Lower lobe of right lung (tissue), 2 donors: ENCODE results near the gene NPAS4. TPM values are rescaled to one million over a fixed set of nuclear protein-coding genes. Genes with fewer than 3 reads are reported as not detected.

Experiments used
- ATAC-seq, 2 donors: fragments of 200-7000 bp; cut with Tn5 transposase; one replicate each; pipeline ENCODE4 v1.9.1; 2020 to 2022; ENCODE audit warnings: mild to moderate bottlenecking in 2 of 2, moderate library complexity in 2 of 2
- DNase-seq: peaks from one replicate; pipeline ENCODE4 v3.0.0-alpha.2; 2020
- H3K27ac ChIP-seq: fragments of 200-600 bp; one replicate; pipeline ENCODE4 v1.8.0; 2022
- H3K27me3 ChIP-seq: fragments of 200-600 bp; one replicate; pipeline ENCODE4 v1.8.0; 2022; ENCODE audit warnings: low read depth
- H3K36me3 ChIP-seq: fragments of 200-600 bp; one replicate; pipeline ENCODE4 v1.8.0; 2022; ENCODE audit warnings: mild to moderate bottlenecking
- H3K4me1 ChIP-seq: fragments of 200-600 bp; one replicate; pipeline ENCODE4 v1.8.0; 2022
- H3K4me3 ChIP-seq: fragments of 200-600 bp; one replicate; pipeline ENCODE4 v1.8.0; 2022; ENCODE audit warnings: mild to moderate bottlenecking
- H3K9me3 ChIP-seq: fragments of 200-600 bp; one replicate; pipeline ENCODE4 v1.8.0; 2022
- CTCF ChIP-seq: fragments of 200-600 bp; IDR thresholded peaks from one replicate; pipeline ENCODE4 v1.8.0; 2022; ENCODE audit warnings: antibody characterized with exemption, mild to moderate bottlenecking
- intact Hi-C: fragments of 100-400 bp; cut with DNase I; formaldehyde crosslinking; loops from one replicate; pipeline ENCODE4 v1.11.0; 2022
- total RNA-seq: library from RNA; stranded (reverse); fragmentation: NEBNext Ultra II Directional; extraction: Animal tissue kit (Norgen Biotek cat#: 25700); gene quantifications from one replicate; pipeline ENCODE4 v1.2.1, GENCODE V29; 2021
- donor health status: DM: no; HTN: yes; CAD: no; lungs with severe emphysema.

NPAS4 gene
- total RNA-seq, 1 donor from 2014 or later = not detected

DNA sequence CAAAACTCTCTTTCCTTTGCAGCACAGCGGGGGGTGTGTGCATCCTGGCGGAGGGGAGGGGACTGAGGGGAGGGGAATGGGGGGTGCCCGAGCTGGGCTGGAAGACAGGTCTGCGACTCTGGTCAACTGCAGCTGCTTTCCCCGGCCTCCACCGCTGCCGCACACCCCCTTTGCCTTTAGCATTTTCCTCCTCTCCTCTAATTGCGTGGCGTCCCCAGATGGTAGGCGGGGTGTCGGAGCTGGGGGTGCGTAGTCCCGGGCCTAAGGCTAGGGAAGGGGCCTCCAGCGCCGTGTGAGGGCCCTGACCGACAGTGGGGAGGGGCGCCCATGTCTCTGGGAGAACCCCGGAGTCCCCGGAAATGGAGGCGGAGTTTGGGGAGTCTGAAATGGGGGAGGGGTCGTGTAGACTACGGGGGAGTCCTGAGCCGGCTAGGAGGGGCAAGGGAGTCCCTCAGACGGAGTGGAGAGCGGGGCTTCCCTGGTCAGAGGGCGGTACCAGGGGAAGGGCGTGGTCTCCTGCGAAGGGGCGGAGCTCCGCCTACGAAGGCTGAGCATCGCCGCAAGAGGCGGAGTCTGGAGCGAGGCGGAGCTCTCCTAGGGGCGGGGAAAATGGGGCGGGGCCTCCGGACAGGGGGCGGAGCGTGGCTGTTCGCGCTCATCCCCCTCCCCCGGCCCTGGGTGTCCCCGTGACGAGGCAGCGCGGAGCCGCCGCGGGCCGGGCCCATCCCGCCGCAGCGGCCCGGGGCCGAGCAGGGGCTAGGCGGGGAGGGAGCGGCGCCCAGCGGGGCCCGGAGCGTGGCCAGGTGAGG, 45.6 kb downstream of the NPAS4 start, which contains the start of gene PELI3:
Gene PELI3, plus strand, starts transcription at position 681 of the 809 bp plus-strand sequence. CDS start 1,224 bp downstream, outside the sequence.
- H3K4me1 ChIP-seq = peaks cover 25% of the 10 kb centered on the region
- H3K27ac ChIP-seq = peak within 1 kb of the TSS; percentile 58
- no peaks in the 10 kb centered on the region for H3K9me3 ChIP-seq
- H3K36me3 ChIP-seq = peaks cover 8% of the 10 kb centered on the region
- ATAC-seq = peak; percentile 98
- no peak for TF ChIP-seq CTCF
- H3K27me3 ChIP-seq = no peaks in the 10 kb centered on the region
- DNase-seq = peak; percentile 93
- intact Hi-C loops = no loop called here
- H3K4me3 ChIP-seq = peak within 1 kb of the TSS; percentile 70

DNA sequence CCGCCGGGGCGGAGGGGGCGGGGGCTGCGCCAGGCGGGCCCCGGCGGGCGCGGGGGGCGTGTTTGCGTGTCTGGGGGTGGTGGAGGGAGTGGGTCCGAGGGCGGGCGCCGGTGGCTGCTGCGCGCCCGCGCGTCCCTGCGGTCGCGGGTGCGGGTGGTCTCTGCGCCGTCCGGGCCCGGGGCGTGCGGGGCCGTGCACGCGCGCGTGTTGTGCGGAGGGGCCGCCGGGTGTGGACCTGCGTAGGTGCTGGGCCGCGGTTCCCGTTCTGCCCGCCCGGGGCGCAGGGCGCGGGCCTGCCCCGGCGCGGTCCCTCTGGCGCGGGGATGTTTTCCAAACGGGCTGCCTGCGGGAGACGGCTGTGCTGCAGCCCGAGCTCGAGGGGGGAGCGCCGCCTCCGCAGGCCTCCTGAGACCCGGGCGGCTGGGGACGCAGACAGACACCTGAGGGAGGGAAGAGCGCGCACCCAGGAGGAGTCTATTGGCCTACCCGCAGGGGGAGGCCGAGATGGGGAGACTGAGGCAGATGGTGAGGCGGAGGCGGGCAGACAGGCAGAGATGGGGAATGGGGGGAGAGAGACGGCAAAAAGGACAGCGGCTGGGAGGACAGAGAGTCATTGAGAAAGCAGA, 46.3 kb downstream of the NPAS4 start:
- H3K27ac ChIP-seq = peak overlapping the region; percentile 58
- H3K4me1 ChIP-seq = peaks cover 25% of the 10 kb centered on the region
- peak overlapping the region; percentile 70 for H3K4me3 ChIP-seq
- peak; percentile 71 for DNase-seq
- ATAC-seq = peak; percentile 34 to 63
- peak; percentile 40 for TF ChIP-seq CTCF
- H3K9me3 ChIP-seq = no peaks in the 10 kb centered on the region
- H3K36me3 ChIP-seq = peaks cover 13% of the 10 kb centered on the region
- no peaks in the 10 kb centered on the region for H3K27me3 ChIP-seq
- intact Hi-C loops = no loop called here

- Histone ChIP-seq H3K4me1 (peaks cover 25% of the 10 kb centered on the region), H3K27me3 (no peaks in the 10 kb centered on the region), H3K27ac (peak overlapping the region; percentile 58), H3K9me3 (no peaks in the 10 kb centered on the region), H3K4me3 (peak overlapping the region; percentile 70), H3K36me3 (peaks cover 19% of the 10 kb centered on the region)
- ATAC-seq (peak; percentile 37 to 61), DNase-seq (peak; percentile 78)
- no peak for TF ChIP-seq CTCF
- intact Hi-C loops = no loop called here
Observed at GRCh38 chr11:66467756-66468155, 46.9 kb downstream of the NPAS4 start.

DNA sequence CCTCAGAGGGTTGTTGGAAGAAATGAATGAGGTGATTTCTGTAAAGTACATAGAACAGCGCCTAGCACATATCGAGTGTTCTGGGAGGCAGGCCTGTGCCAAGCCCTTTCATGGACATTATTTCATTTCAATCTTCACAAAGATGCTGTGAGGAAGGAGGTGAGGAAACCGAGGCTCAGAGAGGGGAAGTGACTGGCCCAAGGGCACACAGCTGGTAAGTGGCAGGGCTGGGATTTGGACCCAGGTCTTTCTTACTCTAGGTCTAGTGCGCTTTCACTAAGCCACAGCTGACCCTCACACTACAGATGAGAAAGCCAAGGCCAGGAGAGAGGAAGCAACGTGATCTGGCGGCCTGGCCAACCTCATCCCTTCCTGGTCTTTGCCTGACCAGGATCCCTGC, 47.9 kb downstream of the NPAS4 start:
- Histone ChIP-seq H3K27ac (no peak overlapping the region), H3K9me3 (no peaks in the 10 kb centered on the region), H3K36me3 (peaks cover 28% of the 10 kb centered on the region), H3K27me3 (no peaks in the 10 kb centered on the region), H3K4me3 (no peak overlapping the region), H3K4me1 (peaks cover 25% of the 10 kb centered on the region)
- no peak for ATAC-seq
- TF ChIP-seq CTCF = no peak
- intact Hi-C loops = no loop called here
- DNase-seq = no peak

DNA sequence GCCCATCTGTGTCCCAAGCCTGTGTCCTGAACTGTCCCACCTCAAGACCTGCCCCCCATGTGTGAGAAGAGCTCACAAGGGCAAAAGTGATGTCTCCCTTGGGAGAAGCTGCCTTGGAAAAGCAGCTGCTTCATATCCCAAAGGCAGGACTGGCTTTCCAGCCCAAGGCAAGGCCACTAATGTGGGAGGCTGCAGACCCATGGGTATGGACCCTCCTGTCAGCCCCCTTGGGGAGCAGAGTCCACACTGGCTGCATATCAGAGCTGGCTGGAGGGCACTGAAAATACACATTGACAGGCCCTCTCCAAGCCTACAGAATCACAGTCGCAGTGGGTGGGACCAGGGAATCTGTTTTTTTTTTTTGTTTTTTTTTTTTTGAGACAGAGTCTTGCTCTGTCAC, 48.6 kb downstream of the NPAS4 start:
- Histone ChIP-seq H3K4me1 (peaks cover 25% of the 10 kb centered on the region), H3K9me3 (no peaks in the 10 kb centered on the region), H3K4me3 (no peak overlapping the region), H3K36me3 (peaks cover 36% of the 10 kb centered on the region), H3K27me3 (no peaks in the 10 kb centered on the region), H3K27ac (no peak overlapping the region)
- ATAC-seq (no peak), DNase-seq (no peak)
- TF ChIP-seq CTCF = no peak
- intact Hi-C loops = no loop called here
